Stimulated activated CD8-positive, alpha-beta memory T cell treated with anti-CD3 and anti-CD28 coated beads, Interleukin-12 subunit alpha, Interleukin-12 subunit beta, amount 100 ng/mL, for 24 hours (primary cell): ENCODE data around the gene MAGI2.
"Not testable (repeated sequence)": the region's sequence is repeated elsewhere in the genome, so short reads cannot be mapped to it uniquely, and the experiment has no call there.

Experiments
- DNase-seq: peaks from one replicate; pipeline ENCODE4 v3.0.0-alpha.2; 2020; ENCODE audit errors: extremely low read depth

Gene MAGI2

DNA sequence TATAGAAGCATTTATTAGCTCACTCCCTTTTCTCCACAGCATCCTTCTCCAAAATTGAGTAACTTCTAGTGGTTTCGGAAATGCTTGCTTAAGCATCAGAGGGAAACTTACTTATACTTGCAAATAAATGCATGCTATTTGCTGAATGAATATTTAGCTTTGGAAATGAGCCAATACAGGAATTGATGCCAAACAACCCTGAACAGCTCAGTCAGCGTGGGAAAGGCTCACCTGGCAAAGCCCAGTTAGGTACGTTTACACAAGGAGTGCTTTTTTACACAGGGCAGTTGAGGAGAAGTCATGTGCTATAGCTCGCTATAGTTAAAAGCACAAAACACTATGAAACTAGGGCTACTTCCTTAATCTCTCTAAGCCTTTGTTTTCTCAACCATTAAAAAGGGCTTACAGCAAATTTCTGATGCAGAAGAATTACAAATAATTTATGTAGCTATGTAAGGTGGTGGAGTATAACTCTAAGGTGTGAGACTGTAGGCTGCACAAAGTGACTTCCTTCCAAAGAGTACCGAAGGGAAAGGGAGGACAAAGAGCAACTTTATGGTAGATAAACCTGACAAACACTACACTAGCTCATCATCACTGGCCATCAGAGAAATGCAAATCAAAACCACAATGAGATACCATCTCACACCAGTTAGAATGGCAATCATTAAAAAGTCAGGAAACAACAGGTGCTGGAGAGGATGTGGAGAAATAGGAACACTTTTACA lies 1156.7 kb downstream of the MAGI2 start:
- no peak for DNase-seq

GRCh38 chr7:78296046-78296597 lies 1157.3 kb downstream of the MAGI2 start:
- no peak for DNase-seq

GRCh38 chr7:78289471-78289870 lies 1164.0 kb downstream of the MAGI2 start:
- not testable (repeated sequence) for DNase-seq

GRCh38 chr7:78284945-78285344 lies 1168.5 kb downstream of the MAGI2 start:
- no peak for DNase-seq

- DNase-seq: no peak
Observed at GRCh38 chr7:78280276-78280675, 1173.2 kb downstream of the MAGI2 start.

GRCh38 chr7:78279457-78279856 lies 1174.0 kb downstream of the MAGI2 start:
- no peak for DNase-seq

DNA sequence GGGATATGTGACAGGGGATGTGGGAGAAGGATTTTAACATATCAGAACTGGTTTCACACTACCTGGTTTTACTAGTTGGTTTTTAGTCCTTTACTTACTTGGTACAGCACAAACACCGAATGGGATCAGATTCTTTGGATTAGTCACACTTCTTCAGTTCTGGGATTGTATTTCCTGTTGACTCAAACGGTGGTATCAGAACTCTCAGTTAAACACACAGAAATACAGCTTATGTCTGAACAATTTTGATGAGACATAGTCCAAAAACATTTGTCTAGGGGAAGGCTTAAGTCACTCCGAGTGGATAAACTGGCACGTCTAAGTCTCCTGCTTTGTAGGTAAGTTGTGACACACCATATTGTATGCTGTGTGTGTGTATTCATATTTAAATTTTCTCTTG lies 1174.4 kb downstream of the MAGI2 start:
- no peak for DNase-seq

DNA sequence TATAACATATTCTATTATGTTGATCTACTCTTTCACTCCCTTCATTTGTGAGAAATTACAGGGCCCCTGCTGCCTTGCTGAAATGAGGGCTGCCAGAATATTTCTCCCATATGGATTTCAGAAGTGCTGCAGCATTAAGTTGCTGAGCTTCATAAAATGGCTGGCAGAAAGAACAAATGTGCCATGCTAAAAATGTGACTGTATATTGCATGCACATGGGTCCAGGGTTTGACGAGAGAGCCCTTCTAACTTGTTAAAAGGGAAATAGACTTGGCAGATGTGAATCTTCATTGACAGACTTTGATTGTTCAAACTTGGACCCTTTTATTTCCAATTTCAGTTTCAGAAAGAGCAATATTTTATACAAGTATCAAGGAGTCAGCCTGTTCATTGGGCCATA lies 1186.3 kb downstream of the MAGI2 start:
- no peak for DNase-seq

DNA sequence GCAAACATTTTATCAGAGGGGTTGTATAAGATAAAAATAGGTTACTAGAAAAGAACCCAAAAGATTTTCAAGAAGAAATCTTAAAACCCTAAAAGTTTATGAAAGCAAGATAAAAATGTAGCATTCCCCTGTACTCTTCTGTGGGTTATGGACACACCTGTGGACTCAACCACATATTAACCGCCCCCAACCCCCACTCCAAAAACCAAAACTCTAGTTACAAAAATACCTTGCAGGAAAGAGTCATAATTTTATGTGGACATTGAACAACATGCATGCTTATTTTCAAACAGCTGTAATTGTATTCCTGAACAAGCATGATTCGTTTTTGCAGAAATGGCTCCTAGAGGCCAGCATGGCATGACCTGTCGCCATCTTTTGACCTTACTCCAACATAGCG lies 1188.0 kb downstream of the MAGI2 start:
- no peak for DNase-seq

DNA sequence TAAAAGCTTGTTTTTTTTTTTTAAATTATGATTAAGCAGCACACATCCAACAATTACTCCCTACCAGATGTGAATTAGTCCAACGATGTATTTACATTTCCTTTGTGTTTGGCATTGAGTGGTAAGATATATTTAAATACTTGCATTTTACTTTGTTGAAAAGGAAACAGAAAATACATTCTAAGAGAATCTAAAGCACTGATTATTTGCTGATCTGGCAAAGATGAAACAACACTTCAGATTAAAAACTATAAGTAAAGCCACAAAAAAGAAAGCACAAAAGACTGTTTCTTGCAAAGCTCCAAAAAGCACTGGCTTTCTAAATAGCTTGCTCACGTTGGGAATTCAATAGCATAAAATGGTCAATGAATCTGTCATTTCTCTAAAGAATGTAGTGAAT lies 1188.4 kb downstream of the MAGI2 start:
- no peak for DNase-seq

DNA sequence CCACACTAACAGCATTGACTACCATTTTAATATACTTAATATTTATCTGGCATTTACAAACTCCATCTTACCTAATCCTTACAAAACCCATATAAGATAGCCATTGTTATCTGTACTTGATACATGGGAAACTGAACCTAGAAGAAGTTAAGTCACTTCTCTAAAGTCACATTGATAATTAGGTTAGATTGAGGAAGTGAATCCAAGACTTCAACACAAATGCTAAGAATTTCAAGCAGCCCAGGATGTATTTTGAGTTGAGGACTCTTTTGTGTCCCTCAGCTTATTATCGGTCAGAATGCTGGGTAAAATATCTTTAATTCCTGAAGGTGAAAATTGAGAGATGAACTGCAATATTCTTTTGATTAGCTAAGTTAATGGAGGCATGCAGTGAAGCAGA lies 1189.4 kb downstream of the MAGI2 start:
- DNase-seq: no peak

- DNase-seq: no peak
Observed at GRCh38 chr7:78261739-78262138, 1191.7 kb downstream of the MAGI2 start.

DNA sequence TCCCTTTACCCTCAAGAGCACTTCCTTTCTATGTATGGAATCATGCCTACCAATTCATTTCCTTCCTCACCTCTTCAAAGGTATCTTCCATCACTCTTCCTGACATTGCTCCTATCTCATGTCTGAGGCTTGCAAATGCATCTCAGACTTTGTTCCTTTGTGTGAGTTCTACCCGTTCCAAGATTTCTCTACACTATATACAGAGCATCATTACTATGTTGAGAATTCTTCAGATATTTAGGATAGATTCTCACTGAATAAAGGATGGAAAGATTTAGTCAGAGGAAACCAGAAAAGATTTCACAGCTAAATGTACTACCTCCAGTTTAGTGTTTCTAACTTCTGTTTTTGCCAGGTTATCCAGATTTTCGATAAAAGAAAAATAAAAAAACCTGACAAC lies 1192.2 kb downstream of the MAGI2 start:
- no peak for DNase-seq

DNA sequence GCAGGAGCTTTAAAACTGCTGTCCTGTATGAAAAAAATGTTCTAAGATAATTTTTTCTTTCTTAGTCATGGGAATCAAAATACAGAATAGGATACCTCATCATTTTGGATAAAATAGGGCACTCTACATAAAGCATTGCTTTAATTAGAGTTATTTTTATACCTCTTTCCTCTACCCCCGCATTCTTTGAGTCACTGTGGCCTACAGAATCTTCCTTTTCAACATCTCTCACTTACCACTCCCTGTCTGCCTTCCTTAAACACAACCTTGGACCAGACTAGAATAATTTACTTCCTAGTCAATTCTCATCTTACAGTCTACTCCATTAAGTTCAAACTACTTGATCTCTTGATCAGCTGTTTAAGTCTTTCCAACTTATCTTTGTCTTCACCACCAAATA lies 1192.6 kb downstream of the MAGI2 start:
- no peak for DNase-seq

GRCh38 chr7:78254726-78255055 lies 1198.8 kb downstream of the MAGI2 start:
- no peak for DNase-seq

DNA sequence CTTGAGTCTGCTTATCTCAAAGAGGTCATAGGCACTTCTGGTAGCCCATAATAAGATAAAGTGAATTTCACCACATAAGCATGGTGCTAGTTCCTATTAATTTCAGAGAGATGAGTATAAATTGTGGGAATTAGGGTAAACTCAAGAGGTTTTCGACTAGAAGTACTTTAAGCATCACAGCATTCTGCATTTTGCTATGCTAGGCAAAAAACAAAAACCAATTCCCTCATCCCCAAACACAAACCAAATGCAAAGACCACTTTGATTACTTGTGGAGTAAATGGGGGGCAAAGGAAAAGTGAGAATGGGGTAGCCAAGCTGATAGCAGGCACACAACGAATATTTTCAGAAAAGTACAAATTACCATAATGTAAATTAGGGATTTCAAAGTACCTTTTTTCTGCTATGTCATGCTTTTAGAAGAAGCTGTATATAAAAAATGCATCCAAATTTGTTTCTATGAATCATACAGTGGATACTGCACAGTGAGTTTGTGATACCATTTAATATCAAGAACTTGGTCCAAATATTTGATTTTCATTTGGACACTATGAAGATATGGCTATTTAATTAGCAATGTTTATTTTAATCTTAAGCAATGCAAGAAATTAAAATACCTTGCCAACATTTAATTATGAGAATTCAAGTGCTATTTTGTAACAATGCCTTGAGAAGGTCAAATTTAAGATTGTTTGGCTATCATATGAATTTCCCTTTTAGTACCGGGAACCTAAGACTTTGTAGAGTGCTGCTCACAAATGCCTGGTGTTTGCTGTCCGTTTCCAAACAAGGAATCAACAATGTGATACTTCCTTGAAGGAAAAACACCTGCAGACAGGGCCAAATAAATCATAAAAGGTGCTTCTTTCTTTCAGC lies 1199.4 kb downstream of the MAGI2 start:
- no peak for DNase-seq

GRCh38 chr7:78248867-78249266 lies 1204.6 kb downstream of the MAGI2 start:
- no peak for DNase-seq

- no peak for DNase-seq
Observed at GRCh38 chr7:78247910-78248689, 1205.4 kb downstream of the MAGI2 start.

GRCh38 chr7:78240179-78240578 lies 1213.3 kb downstream of the MAGI2 start:
- DNase-seq: not testable (repeated sequence)

DNA sequence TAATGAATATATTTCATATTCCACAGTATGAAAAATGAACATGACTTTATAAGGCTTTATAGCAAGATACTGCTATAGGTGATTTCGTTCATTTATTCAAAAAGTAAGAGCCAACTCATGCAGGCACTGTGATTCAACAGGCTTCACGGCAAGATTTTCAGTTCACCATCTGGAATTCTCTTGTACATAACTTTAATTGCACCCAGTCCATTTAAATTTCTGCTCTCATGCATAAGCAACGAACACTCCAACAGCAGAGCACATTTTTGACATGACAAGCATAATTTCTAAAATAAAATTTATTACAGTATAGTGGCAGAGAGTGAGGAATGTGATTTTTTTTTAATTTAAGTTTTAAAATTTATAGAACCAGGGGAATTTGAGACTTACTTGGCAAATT lies 1218.8 kb downstream of the MAGI2 start:
- no peak for DNase-seq

DNA sequence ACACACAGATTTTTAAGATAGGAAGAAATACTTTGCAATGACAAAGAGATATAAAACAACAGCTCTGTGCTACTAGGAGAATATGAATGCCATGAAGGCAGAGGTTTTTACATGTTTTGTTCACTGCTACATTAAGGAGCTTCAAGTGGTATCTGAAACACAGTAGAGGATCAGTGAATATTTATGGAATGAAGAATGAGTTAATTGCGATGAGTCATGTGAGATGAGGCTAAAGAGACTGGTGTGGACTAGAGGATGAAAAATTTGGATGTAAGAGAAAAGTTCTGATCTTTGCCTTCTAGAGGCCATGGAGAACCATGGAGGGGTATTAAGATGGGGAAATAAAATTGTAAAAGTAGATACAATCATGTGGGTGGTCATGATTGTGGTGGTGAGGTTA lies 1220.7 kb downstream of the MAGI2 start:
- no peak for DNase-seq

- no peak for DNase-seq
Observed at GRCh38 chr7:78226059-78226719, 1227.3 kb downstream of the MAGI2 start.
